ENCODE data around the gene EXOC6B.

EXOC6B gene

GRCh38 chr2:72673279-72673678 is 152.6 kb downstream of the EXOC6B start:
- no peaks in the 10 kb centered on the region for H3K36me3 ChIP-seq (ENCODE audit: control insufficient read depth, insufficient read depth, low read length)
- H2AFZ ChIP-seq: no peak overlapping the region
- H3K9me3 ChIP-seq (ENCODE audit: control insufficient read depth, low read length): no peaks in the 10 kb centered on the region
- H3K9ac ChIP-seq: no peak overlapping the region
- H3K27me3 ChIP-seq (ENCODE audit: control insufficient read depth, insufficient read depth, low read length): no peaks in the 10 kb centered on the region
- H3K4me2 ChIP-seq (ENCODE audit: low read length): no peak overlapping the region
- no peak for TF ChIP-seq CTCF (IDR thresholded peaks at IDR 0.05)
- peaks cover 4% of the 10 kb centered on the region for H3K4me1 ChIP-seq
- no peak overlapping the region for H3K4me3 ChIP-seq (ENCODE audit: low read depth, low read length)
- peaks cover 5% of the 10 kb centered on the region for H3K79me2 ChIP-seq
- no peak overlapping the region for H3K27ac ChIP-seq

- TF ChIP-seq CTCF (IDR thresholded peaks at IDR 0.05): no peak
- no peak overlapping the region for H3K4me3 ChIP-seq (ENCODE audit: low read depth, low read length)
- H3K4me2 ChIP-seq (ENCODE audit: low read length): no peak overlapping the region
- peaks cover 11% of the 10 kb centered on the region for H3K79me2 ChIP-seq
- H3K9me3 ChIP-seq (ENCODE audit: control insufficient read depth, low read length): no peaks in the 10 kb centered on the region
- no peaks in the 10 kb centered on the region for H3K27me3 ChIP-seq (ENCODE audit: control insufficient read depth, insufficient read depth, low read length)
- no peaks in the 10 kb centered on the region for H3K36me3 ChIP-seq (ENCODE audit: control insufficient read depth, insufficient read depth, low read length)
- H3K4me1 ChIP-seq: no peaks in the 10 kb centered on the region
- no peak overlapping the region for H3K27ac ChIP-seq
- H3K9ac ChIP-seq: no peak overlapping the region
- no peak overlapping the region for H2AFZ ChIP-seq
These were observed 156.7 kb downstream of the EXOC6B start for GRCh38 chr2:72669121-72669520.

GRCh38 chr2:72668647-72669046 is 157.2 kb downstream of the EXOC6B start:
- H3K4me2 ChIP-seq (ENCODE audit: low read length): no peak overlapping the region
- H3K4me3 ChIP-seq (ENCODE audit: low read depth, low read length): no peak overlapping the region
- peaks cover 11% of the 10 kb centered on the region for H3K79me2 ChIP-seq
- no peak overlapping the region for H2AFZ ChIP-seq
- no peaks in the 10 kb centered on the region for H3K27me3 ChIP-seq (ENCODE audit: control insufficient read depth, insufficient read depth, low read length)
- H3K27ac ChIP-seq: no peak overlapping the region
- no peaks in the 10 kb centered on the region for H3K36me3 ChIP-seq (ENCODE audit: control insufficient read depth, insufficient read depth, low read length)
- TF ChIP-seq CTCF (IDR thresholded peaks at IDR 0.05): no peak
- H3K9me3 ChIP-seq (ENCODE audit: control insufficient read depth, low read length): no peaks in the 10 kb centered on the region
- no peaks in the 10 kb centered on the region for H3K4me1 ChIP-seq
- no peak overlapping the region for H3K9ac ChIP-seq

GRCh38 chr2:72665448-72665847 is 160.4 kb downstream of the EXOC6B start:
- TF ChIP-seq CTCF (IDR thresholded peaks at IDR 0.05): no peak
- no peak overlapping the region for H3K9ac ChIP-seq
- no peaks in the 10 kb centered on the region for H3K4me1 ChIP-seq
- H3K4me2 ChIP-seq (ENCODE audit: low read length): no peak overlapping the region
- no peaks in the 10 kb centered on the region for H3K36me3 ChIP-seq (ENCODE audit: control insufficient read depth, insufficient read depth, low read length)
- no peaks in the 10 kb centered on the region for H3K9me3 ChIP-seq (ENCODE audit: control insufficient read depth, low read length)
- no peak overlapping the region for H3K27ac ChIP-seq
- H3K79me2 ChIP-seq: peaks cover 11% of the 10 kb centered on the region
- H3K27me3 ChIP-seq (ENCODE audit: control insufficient read depth, insufficient read depth, low read length): no peaks in the 10 kb centered on the region
- no peak overlapping the region for H3K4me3 ChIP-seq (ENCODE audit: low read depth, low read length)
- no peak overlapping the region for H2AFZ ChIP-seq

- Histone ChIP-seq H3K4me1 (no peaks in the 10 kb centered on the region), H3K4me2 (ENCODE audit: low read length) (no peak overlapping the region), H3K9me3 (ENCODE audit: control insufficient read depth, low read length) (no peaks in the 10 kb centered on the region), H3K27ac (no peak overlapping the region), H3K27me3 (ENCODE audit: control insufficient read depth, insufficient read depth, low read length) (no peaks in the 10 kb centered on the region), H3K79me2 (no peaks in the 10 kb centered on the region), H3K4me3 (ENCODE audit: low read depth, low read length) (no peak overlapping the region), H3K9ac (no peak overlapping the region), H2AFZ (no peak overlapping the region), H3K36me3 (ENCODE audit: control insufficient read depth, insufficient read depth, low read length) (no peaks in the 10 kb centered on the region)
- TF ChIP-seq CTCF (IDR thresholded peaks at IDR 0.05): no peak
These were observed 163.8 kb downstream of the EXOC6B start for GRCh38 chr2:72661985-72662384.

Data from parathyroid adenoma (tissue), 2 donors.